Keratinocyte (primary cell): ENCODE data around the gene PACS2.

Experiments
- CTCF ChIP-seq, 3 experiments: IDR thresholded peaks in 1 of 3; conservative IDR thresholded peaks in 1 of 3; optimal IDR thresholded peaks in 1 of 3; 2 replicates in 2 of 3; 3 replicates in 1 of 3; pipeline versions ENCODE3 to v1.5.1; 2011; ENCODE audit warnings: low read length in 3 of 3, mild to moderate bottlenecking in 3 of 3, moderate library complexity in 2 of 3, control low read depth in 1 of 3, inconsistent platforms in 1 of 3; ENCODE audit not compliant: insufficient read depth in 2 of 3; ENCODE audit errors: extremely low read depth in 1 of 3
- EZH2 ChIP-seq: IDR thresholded peaks from one replicate; pipeline ENCODE4 v1.6.1; 2012; ENCODE audit warnings: inconsistent platforms, mild to moderate bottlenecking, low read length, moderate library complexity

GRCh38 chr14:105350450-105351244 lies 36.1 kb downstream of the PACS2 start:
- TF ChIP-seq EZH2 (no peak), CTCF (optimal IDR thresholded peaks at IDR 0.05 in 1 of 3, IDR thresholded peaks at IDR 0.05 in 1 of 3, conservative IDR thresholded peaks at IDR 0.05 in 1 of 3; ENCODE audit: extremely low read depth in 1 of 3, insufficient read depth in 2 of 3, low read length in 3 of 3) (no peak)
